Astrocyte (in vitro differentiated cells and primary cell): ENCODE data around the gene HP. TPM values are rescaled to one million over a fixed set of nuclear protein-coding genes. Genes with fewer than 3 reads are reported as not detected.

Experiments
- DNase-seq: peaks from one replicate; pipeline ENCODE4 v3.0.0-alpha.2; 2010; ENCODE audit warnings: low read depth
- FAIRE-seq: peaks from 2 replicates; lab custom pipeline; 2011; peaks lifted over from hg19 to GRCh38; lab: Jason Lieb, UNC
- H2AFZ ChIP-seq: 2 replicates; pipeline ENCODE4 v1.6.0; 2012; ENCODE audit warnings: low read depth, low read length, inconsistent platforms
- H3K27ac ChIP-seq: 2 replicates; pipeline ENCODE4 v1.5.1; 2011; ENCODE audit warnings: low read depth, low read length, inconsistent platforms
- H3K27me3 ChIP-seq: 2 replicates; pipeline ENCODE4 v1.6.0; 2011; ENCODE audit warnings: low read length, inconsistent platforms; ENCODE audit not compliant: insufficient read depth
- H3K36me3 ChIP-seq: 2 replicates; pipeline ENCODE4 v1.5.1; 2011; ENCODE audit warnings: low read length, inconsistent platforms; ENCODE audit not compliant: insufficient read depth
- H3K4me1 ChIP-seq: 2 replicates; pipeline ENCODE4 v1.5.1; 2011; ENCODE audit warnings: low read length, inconsistent platforms; ENCODE audit not compliant: insufficient read depth
- H3K4me2 ChIP-seq: 2 replicates; pipeline ENCODE4 v1.6.0; 2012; ENCODE audit warnings: low read length, inconsistent platforms
- H3K4me3 ChIP-seq: 2 replicates; pipeline ENCODE4 v1.5.1; 2011; ENCODE audit warnings: low read depth, mild to moderate bottlenecking, low read length, inconsistent platforms; ENCODE audit not compliant: insufficient read depth
- H3K79me2 ChIP-seq: 2 replicates; pipeline ENCODE4 v1.6.0; 2012; ENCODE audit warnings: mild to moderate bottlenecking, low read length, inconsistent platforms; ENCODE audit not compliant: insufficient read depth
- H3K9ac ChIP-seq: 2 replicates; pipeline ENCODE4 v1.6.0; 2012; ENCODE audit warnings: mild to moderate bottlenecking, low read length, inconsistent platforms
- H3K9me3 ChIP-seq: 2 replicates; pipeline ENCODE4 v1.5.1; 2012; ENCODE audit warnings: low read depth, mild to moderate bottlenecking, low read length, inconsistent platforms; ENCODE audit not compliant: insufficient read depth
- H4K20me1 ChIP-seq: 2 replicates; pipeline ENCODE4 v1.6.0; 2012; ENCODE audit warnings: low read length, inconsistent platforms; ENCODE audit not compliant: insufficient read depth
- H3K27ac Mint-ChIP-seq: one replicate; pipeline ENCODE4 v1.8.0; 2021; ENCODE audit warnings: mild to moderate bottlenecking, mixed read lengths; ENCODE audit not compliant: unreplicated experiment
- H3K27me3 Mint-ChIP-seq: one replicate; pipeline ENCODE4 v1.8.0; 2021; ENCODE audit warnings: low read depth, mixed read lengths; ENCODE audit not compliant: unreplicated experiment
- H3K36me3 Mint-ChIP-seq: one replicate; pipeline ENCODE4 v1.8.0; 2021; ENCODE audit warnings: low read depth, mixed read lengths; ENCODE audit not compliant: unreplicated experiment
- H3K4me1 Mint-ChIP-seq: one replicate; pipeline ENCODE4 v1.8.0; 2021; ENCODE audit warnings: low read depth, mixed read lengths; ENCODE audit not compliant: unreplicated experiment
- H3K4me3 Mint-ChIP-seq: one replicate; pipeline ENCODE4 v1.8.0; 2021; ENCODE audit warnings: mild to moderate bottlenecking, moderate library complexity, mixed read lengths; ENCODE audit not compliant: unreplicated experiment
- H3K9me3 Mint-ChIP-seq: one replicate; pipeline ENCODE4 v1.8.0; 2021; ENCODE audit warnings: mild to moderate bottlenecking, mixed read lengths; ENCODE audit not compliant: unreplicated experiment
- EZH2 ChIP-seq: IDR thresholded peaks from 2 replicates; pipeline ENCODE4 v1.6.1; 2012; ENCODE audit warnings: mild to moderate bottlenecking, low read length, inconsistent platforms; ENCODE audit not compliant: insufficient read depth
- total RNA-seq: library from RNA; stranded (reverse); gene quantifications from 2 replicates; pipeline ENCODE4 v1.2.1, GENCODE V29; 2021
- TF ChIP-seq, protein P1 (sequence below): IDR thresholded peaks from 2 replicates; pipeline ENCODE4 v1.5.1; 2011; ENCODE audit warnings: low read depth, mild to moderate bottlenecking, inconsistent platforms, low read length, moderate library complexity; ENCODE audit not compliant: insufficient read depth

The HP gene
- total RNA-seq, 1 donor from 2014 or later: not detected

GRCh38 chr16:72060405-72060804, 6.1 kb downstream of the HP start:
- H3K36me3 Mint-ChIP-seq: no peaks in the 10 kb centered on the region
- FAIRE-seq (no peak), DNase-seq (no peak)
- H3K27me3 Mint-ChIP-seq: peaks cover 18% of the 10 kb centered on the region
- Histone ChIP-seq H2AFZ (no peak overlapping the region), H3K4me3 (no peak overlapping the region), H3K27me3 (no peaks in the 10 kb centered on the region), H3K4me2 (no peak overlapping the region), H3K9me3 (no peaks in the 10 kb centered on the region), H3K27ac (no peak overlapping the region), H3K9ac (no peak overlapping the region), H3K4me1 (no peaks in the 10 kb centered on the region), H3K79me2 (no peaks in the 10 kb centered on the region), H3K36me3 (no peaks in the 10 kb centered on the region), H4K20me1 (no peaks in the 10 kb centered on the region)
- no peak overlapping the region for H3K4me3 Mint-ChIP-seq
- H3K27ac Mint-ChIP-seq: no peak overlapping the region
- no peak for TF ChIP-seq EZH2
- TF ChIP-seq, protein P1, sequence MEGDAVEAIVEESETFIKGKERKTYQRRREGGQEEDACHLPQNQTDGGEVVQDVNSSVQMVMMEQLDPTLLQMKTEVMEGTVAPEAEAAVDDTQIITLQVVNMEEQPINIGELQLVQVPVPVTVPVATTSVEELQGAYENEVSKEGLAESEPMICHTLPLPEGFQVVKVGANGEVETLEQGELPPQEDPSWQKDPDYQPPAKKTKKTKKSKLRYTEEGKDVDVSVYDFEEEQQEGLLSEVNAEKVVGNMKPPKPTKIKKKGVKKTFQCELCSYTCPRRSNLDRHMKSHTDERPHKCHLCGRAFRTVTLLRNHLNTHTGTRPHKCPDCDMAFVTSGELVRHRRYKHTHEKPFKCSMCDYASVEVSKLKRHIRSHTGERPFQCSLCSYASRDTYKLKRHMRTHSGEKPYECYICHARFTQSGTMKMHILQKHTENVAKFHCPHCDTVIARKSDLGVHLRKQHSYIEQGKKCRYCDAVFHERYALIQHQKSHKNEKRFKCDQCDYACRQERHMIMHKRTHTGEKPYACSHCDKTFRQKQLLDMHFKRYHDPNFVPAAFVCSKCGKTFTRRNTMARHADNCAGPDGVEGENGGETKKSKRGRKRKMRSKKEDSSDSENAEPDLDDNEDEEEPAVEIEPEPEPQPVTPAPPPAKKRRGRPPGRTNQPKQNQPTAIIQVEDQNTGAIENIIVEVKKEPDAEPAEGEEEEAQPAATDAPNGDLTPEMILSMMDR: no peak
- peaks cover 2% of the 10 kb centered on the region for H3K4me1 Mint-ChIP-seq
- peaks cover 3% of the 10 kb centered on the region for H3K9me3 Mint-ChIP-seq

GRCh38 chr16:72061564-72061963, 7.3 kb downstream of the HP start:
- Mint-ChIP-seq H3K27me3 (peaks cover 18% of the 10 kb centered on the region), H3K36me3 (no peaks in the 10 kb centered on the region), H3K4me1 (peaks cover 2% of the 10 kb centered on the region), H3K9me3 (peaks cover 3% of the 10 kb centered on the region), H3K4me3 (no peak overlapping the region), H3K27ac (no peak overlapping the region)
- no peak for FAIRE-seq
- no peaks in the 10 kb centered on the region for H3K4me1 ChIP-seq
- H3K27ac ChIP-seq: no peak overlapping the region
- H3K27me3 ChIP-seq: no peaks in the 10 kb centered on the region
- H3K4me2 ChIP-seq: no peak overlapping the region
- DNase-seq: no peak
- no peak overlapping the region for H3K4me3 ChIP-seq
- no peaks in the 10 kb centered on the region for H4K20me1 ChIP-seq
- TF ChIP-seq EZH2: no peak
- TF ChIP-seq, protein P1: no peak
- H3K79me2 ChIP-seq: no peaks in the 10 kb centered on the region
- no peaks in the 10 kb centered on the region for H3K9me3 ChIP-seq
- H3K36me3 ChIP-seq: no peaks in the 10 kb centered on the region
- no peak overlapping the region for H2AFZ ChIP-seq
- no peak overlapping the region for H3K9ac ChIP-seq

GRCh38 chr16:72064361-72064894, 10.1 kb downstream of the HP start:
- FAIRE-seq: no peak

More at GRCh38 chr16:72064361-72064894, 10.1 kb downstream of the HP start:
- no peak for DNase-seq
- no peak overlapping the region for H3K27ac ChIP-seq
- no peaks in the 10 kb centered on the region for H3K4me1 ChIP-seq
- Mint-ChIP-seq H3K4me3 (no peak overlapping the region), H3K4me1 (no peaks in the 10 kb centered on the region), H3K9me3 (peaks cover 3% of the 10 kb centered on the region), H3K27ac (no peak overlapping the region), H3K27me3 (peaks cover 18% of the 10 kb centered on the region), H3K36me3 (no peaks in the 10 kb centered on the region)
- H2AFZ ChIP-seq: no peak overlapping the region
- no peaks in the 10 kb centered on the region for H4K20me1 ChIP-seq
- H3K27me3 ChIP-seq: no peaks in the 10 kb centered on the region
- no peaks in the 10 kb centered on the region for H3K79me2 ChIP-seq
- H3K9me3 ChIP-seq: no peaks in the 10 kb centered on the region
- TF ChIP-seq, protein P1: no peak
- TF ChIP-seq EZH2: no peak
- no peak overlapping the region for H3K4me3 ChIP-seq
- no peaks in the 10 kb centered on the region for H3K36me3 ChIP-seq
- H3K4me2 ChIP-seq: no peak overlapping the region
- H3K9ac ChIP-seq: no peak overlapping the region
